Inflammatory macrophage treated with lipopolysaccharide for 4 hours (primary cell): ENCODE data around the gene KREMEN1.
A peak's percentile ranks its signal among the peaks of the same experiment; 100 is the strongest.
"Not testable (repeated sequence)": the region's sequence is repeated elsewhere in the genome, so short reads cannot be mapped to it uniquely, and the experiment has no call there.

Experiments used
- DNase-seq: peaks from one replicate; pipeline ENCODE4 v3.0.0-alpha.2; 2020

Gene KREMEN1, protein sequence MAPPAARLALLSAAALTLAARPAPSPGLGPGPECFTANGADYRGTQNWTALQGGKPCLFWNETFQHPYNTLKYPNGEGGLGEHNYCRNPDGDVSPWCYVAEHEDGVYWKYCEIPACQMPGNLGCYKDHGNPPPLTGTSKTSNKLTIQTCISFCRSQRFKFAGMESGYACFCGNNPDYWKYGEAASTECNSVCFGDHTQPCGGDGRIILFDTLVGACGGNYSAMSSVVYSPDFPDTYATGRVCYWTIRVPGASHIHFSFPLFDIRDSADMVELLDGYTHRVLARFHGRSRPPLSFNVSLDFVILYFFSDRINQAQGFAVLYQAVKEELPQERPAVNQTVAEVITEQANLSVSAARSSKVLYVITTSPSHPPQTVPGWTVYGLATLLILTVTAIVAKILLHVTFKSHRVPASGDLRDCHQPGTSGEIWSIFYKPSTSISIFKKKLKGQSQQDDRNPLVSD

DNA sequence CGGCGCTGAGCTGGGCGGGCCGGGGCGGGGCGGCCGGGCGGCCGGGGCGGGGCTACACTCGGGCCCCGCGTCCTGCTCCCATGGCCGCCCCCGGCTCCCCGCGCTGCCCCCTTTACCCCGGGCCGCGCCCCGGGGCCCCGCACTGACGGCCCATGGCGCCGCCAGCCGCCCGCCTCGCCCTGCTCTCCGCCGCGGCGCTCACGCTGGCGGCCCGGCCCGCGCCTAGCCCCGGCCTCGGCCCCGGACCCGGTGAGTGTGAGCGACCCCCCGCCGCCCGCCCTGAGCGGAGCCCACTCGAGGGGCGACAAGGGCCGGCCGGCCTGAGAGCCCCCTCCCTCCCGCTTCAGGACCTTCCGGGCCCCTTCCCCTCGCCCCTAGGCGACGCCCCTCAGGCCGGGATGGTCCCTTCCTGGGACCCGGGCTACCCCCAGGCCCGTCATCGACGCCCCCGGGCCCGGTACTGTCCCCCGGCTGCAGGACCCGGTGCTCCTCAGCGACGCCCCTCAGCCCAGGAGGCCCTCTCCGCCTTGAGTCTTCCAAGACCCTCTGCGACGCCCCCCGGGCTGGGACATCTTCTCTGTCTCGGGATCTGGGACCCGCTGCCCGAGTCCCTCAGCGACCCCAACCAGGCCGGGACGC, at the start of gene KREMEN1:
Gene KREMEN1, plus strand, starts transcription at position 57 of the 639 bp plus-strand sequence. Its CDS starts 96 bp downstream, at position 153.
- DNase-seq: no peak

DNA sequence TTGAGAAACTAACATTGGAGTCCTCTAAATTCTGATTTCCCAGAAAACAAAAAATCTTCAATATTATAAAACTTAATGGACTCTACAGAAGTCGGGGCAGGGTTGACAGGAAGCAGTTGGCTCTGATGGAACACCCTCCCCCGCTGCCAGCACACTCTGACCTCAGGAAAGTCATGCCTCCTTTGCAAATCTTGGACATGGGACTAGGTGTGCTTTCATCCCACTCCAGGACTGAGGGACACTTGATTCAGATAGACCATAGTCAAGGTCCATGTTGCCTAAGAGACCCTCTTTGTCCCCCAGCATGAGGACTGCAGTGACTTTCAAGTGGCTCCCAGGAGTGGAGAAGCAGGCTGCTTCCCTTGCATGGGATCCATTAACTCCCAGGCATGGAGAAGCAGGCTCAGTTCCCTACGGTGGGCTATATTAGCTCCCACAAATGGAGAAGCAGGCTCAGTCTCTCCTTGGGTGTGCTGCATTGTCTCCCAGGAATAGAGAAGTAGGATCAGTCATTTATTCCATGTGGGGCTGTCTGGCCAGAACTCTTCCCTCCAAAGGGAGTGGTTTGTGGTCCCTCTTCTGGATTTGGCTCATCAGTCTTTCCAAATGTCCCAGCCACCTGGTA, 49.6 kb upstream of the KREMEN1 start:
- no peak for DNase-seq

DNA sequence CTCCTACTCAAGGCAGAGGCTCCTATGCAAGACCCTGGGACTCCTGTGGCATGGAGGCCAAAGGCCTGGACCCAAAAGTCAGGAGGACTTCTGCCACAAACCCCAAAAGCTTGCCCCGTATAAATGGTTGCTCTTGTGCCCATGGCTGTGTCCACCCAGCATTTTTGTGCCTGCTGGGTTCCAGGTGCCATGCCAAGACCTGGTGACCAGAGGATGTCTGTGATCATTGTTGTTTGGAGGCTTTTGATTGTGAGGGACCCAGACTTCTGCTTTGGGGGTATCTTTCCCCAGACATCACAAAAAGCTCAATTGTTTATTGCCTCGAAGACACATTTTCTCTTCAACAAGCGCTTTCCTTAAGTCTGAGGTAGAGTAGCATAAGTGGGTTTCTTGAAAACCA, 46.3 kb upstream of the KREMEN1 start:
- no peak for DNase-seq

DNA sequence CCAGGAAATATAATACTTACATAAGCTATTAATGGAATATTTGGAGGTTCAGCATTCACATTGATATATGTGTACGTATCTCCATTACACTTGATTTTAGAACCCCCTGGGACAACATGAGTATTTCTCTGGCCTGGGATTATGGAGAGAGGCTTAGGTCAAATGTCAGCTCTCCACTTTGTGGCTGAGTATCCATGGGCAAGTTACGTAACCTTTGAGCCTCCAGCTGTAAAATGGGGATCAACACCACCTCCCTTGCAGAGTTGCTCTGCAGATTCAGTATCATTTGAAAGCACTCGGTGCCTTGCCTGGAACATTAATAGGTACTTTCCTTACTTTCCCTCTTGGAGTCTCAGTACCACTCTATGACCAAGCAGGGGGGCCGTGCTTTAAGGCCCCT, 44.4 kb upstream of the KREMEN1 start:
- DNase-seq: no peak

DNA sequence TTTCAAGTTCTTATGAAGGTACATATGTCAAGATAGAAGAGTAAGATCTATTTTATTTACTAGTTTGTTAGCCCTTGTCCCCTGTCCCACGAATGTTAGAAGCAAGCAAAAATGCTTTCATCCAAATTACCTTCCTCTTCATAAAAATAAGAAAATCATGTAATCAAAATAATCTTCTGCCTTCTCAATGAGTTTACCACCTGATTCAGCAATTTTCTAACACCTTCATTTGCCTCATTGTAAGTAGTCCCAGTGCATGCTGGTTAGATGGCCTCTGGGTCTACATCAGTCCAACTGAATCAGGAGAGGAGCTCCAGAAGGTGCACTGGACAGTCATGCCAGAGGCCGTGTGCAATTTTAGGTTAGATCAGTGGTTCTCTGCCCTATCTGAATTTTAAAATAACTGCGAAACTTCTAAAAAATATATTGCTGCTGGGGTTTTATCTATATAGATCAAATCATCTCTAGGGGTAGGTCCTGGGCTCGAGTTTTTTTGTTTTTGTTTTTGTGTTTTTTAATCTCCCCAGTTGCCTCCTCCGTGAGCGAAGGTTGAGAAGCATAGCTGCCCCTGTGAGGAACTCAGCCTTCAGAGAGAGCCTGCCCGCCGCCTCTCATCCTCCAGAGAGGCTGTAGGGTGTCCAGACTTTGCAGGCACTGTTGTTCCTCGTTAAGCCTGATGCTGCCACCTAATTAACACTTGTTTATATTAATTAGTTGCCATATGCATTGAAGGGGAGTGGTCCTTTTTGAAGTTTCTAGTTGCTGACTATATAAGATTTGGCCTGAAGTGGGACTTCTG, 43.4 kb upstream of the KREMEN1 start:
- no peak for DNase-seq

DNA sequence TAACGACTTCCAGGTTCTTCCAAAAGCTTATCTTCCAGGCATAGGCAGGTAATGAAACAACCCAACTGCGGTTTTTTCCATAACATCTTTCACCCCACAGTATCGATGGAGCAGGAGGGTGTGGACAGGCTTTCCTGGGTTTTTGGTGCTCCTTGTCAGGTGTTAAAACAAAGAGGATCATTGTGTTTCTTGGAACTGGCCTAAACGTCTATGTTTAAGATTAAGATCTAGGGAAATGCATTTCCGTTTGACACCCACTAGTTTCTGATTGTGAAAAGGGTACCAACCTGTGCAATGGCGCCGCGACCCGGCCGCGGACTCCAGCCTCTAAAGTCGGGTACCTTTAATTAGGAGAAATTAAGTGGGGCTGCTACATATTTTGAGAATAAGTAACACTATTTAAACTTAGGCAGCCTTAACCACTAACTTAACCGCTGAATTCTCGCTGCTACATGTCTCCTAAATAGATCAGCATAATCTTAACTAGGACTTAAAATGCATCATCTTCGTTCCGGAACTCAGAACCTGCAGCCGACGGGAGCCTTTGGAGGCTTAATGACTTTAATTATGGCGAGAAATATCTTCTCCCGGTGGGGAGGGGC, 42.7 kb upstream of the KREMEN1 start:
- DNase-seq: no peak

DNA sequence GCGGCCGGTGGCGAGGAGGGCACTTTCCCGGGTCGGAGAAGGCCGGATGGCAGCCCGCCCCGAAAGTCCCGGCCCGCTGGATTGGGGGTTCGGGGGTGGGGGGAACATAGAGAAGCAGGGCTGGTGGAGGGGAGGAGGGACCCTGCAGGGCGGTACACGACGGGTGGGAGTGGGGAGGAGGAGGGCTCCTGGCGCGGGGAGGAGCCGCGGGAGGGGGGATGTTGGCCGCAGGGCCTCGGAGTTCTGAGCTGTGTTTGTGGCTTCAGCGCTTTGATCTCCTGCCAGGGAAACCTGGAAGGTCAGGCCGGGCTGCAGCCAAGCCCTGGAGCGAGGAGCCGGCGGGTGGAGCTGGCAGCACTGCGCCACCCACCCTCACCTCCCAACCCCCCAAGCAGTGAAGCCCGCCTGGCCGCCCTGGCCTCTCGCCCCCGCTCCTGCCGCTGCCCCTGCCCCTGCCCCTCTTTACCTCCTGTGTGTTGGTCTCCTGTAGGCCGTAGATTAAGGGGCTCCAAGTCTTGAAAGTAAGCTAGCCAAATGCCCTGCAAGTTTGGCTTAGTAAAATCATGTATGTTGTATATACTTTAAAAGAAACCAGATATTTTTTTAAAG, 42.1 kb upstream of the KREMEN1 start:
- no peak for DNase-seq

DNA sequence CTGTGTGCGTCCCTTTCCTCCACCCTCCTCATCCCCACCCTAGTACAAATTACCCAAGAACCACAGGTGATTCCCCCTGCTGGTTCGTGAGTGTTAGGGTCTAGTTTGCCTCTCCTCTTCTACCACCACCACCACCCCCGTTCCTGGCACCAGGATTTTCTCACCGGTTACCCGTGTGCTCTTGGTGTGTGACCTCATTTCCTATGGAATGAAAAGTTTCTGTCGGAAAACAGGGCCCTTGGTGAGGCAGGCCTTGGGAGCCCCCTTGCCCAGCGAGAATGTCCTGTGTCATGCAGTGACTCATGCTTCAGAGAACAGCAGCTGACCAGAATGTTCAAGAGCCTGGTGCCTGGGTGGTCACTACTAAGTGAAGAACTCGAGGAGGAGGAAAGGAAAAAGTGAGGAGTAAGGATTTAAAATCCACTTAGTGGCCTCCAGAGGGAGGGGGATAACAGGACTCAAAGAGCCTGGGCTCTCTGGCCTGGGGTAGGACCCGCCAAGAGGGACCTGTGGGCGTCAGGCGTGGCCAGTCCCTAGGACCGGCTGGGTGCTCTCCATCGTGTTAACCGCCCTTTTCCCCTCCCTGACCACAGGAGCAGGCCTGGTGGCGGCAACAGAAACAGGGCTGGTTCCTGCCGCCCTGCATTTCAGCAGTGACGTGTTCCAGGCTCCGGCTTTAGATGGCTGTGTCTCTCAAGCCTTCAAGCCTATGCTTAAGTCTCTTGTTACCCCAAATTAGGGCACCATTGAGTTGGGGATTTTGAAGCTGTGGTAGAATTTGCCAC, 41.4 kb upstream of the KREMEN1 start:
- peak; percentile 35 for DNase-seq

DNA sequence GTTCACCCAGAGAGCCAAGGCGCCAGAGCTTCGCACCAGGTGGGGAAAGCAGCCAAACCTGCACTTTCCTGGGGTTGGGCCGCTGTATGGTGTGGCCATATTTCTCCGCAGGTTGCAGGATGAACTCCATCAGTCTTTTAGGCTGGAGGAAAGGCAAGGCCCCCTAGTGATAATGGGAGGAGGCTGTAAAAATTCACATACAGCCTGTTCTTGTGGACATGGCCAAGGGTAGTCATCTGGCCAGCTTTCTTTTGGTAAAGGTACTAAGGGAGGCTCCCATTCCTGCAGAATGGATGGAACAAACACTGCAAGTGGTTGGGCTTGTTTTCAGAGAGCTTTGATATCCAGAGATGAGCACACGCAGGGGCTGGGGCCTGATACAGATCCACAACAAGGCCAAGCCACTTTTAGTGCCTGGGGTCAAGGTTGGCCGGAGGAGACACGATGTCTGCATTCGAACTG, 40.8 kb upstream of the KREMEN1 start:
- DNase-seq: no peak

DNA sequence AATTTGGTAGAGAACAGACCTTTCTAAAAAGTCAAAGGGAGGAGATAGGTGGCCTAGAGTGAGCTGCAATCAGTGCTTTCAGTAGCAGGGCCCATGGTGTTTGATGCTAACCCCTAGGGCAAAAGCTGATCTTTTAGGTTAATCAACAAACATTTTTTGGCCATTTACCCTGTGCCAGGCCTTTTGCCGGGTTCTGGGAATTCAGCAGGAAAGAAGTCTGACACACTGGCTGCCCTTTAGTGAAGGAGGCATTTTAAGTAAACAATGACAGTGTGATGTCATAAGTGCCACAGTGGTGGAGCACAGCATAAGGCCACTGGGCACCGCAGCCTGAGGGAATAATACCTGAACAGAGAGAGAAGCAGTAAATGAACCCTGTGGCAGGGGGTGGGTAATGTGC, 40.3 kb upstream of the KREMEN1 start:
- no peak for DNase-seq

DNA sequence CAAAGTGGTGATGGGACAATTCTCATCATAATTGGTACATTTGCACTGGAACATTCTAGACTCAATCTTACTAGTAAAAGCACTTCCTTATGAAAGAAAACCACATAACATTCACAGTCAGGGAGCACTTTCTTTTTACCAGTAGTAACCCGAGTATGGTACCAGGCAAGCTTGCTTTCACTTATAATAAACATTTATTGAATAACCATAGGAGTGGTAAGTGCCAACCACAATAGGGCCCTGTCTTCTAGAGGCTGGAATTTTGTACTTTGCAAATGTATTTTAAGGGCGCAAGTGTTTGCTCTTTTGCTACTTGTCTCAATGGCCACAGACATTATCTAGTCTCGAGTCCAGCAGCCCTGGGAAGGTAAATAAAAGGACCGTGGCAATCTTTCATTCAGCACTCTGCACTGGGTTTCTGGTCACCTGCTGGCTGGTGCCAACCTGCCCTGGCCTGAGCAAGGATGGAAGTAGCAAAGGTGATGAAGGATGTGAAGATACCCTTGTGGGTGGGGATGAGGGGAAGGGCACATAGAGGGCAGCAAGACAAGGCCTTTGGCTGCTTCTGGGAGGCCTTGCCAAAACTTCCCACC, 35.4 kb upstream of the KREMEN1 start:
- no peak for DNase-seq

DNA sequence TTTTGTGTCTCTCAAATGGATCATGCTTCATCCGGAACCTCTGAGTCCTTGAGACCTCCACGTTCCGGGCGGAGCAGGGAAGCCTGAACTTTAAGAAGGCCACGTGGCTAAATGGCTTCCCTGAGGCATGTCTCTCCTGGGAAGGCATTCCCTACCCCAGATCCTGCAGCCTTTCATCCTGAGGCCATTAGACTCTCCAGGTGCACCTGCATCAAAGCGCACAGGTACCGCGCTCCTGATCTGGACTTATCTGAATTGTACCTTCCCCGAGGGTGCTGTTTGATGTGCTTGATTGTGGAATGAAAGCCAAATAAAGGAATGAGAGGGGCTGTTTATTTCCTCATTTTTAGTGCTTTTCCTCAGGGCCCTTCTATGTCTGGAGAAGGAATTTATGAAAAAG, 33.7 kb upstream of the KREMEN1 start:
- no peak for DNase-seq

DNA sequence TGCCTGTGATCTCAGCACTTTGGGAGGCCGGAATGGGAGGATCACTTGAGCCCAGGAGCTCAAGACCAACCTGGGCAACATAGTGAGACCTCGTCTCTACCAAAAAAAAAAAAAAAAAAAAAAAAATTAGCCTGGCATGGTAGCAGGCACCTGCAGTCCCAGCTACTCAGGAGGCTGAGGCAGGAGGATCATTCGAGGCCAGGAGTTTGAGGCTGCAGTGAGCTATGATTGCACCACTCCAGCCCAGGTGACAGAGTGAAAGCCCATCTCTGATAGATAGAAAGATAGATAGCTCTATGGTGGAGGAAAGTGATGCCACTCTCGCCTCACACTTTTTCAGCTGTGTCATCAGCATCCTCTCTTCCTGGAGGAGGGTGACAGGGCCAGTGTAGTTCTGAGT, 33.2 kb upstream of the KREMEN1 start:
- DNase-seq: not testable (repeated sequence)

DNA sequence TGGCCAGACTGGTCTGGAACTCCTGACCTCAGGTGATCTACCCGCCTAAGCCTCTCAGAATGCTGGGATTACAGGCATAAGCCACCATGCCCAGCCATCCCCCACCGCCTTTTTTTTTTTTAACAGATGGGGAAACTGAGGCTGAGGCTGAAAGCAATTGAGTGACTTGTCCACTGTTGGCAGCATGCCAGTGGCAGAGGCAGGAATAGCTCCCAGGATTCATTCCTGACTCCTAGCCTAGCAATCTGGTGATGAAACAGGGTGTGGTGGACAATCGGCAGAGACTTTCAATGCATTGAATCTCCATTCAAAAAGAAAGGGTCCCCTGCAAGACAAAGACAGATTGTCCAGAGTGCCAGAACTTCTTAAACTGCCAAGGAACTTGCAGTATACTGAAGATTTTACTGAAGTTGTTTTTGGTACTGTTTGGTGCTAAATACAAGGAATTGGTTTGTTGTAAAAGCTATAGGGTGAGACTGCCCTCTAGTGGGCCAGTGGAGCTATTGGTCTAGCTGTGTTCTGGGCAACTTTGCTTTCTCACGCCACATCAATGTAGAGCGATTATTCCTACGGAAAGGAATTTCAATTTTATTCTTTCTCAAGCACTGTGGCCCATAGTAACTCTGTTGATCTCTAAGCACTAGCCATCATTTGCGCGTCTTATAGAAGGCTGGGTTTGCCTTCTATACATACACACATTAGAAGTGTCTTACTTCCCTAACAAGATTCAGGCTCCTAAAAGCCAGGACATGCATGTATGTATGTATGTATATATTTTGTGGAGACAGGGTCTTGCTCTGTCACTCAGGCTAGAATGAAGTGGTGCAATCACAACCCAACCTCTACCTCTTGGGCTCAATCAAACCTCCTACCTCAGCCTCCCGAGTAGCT, 32.2 kb upstream of the KREMEN1 start:
- DNase-seq: peak; percentile 67

DNA sequence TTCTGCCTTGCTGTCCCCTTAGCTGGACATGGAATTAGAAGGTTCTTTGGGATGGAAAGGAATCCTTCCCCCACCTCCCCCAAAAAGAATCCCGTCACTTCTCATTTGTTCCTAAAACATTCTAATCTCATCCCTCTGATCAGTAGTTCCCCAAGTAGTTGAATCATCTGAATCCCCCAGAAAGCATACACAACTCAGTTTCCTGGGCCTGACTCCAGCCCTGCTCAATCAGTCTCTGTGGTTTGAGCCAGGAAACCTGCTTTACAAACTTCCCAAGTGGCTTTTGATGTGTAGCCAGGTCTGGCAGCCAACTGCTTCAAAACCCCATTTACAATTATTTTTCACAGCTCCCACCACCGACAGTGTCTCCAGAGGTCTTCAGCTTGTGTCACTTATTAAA, 31.4 kb upstream of the KREMEN1 start:
- DNase-seq: no peak

DNA sequence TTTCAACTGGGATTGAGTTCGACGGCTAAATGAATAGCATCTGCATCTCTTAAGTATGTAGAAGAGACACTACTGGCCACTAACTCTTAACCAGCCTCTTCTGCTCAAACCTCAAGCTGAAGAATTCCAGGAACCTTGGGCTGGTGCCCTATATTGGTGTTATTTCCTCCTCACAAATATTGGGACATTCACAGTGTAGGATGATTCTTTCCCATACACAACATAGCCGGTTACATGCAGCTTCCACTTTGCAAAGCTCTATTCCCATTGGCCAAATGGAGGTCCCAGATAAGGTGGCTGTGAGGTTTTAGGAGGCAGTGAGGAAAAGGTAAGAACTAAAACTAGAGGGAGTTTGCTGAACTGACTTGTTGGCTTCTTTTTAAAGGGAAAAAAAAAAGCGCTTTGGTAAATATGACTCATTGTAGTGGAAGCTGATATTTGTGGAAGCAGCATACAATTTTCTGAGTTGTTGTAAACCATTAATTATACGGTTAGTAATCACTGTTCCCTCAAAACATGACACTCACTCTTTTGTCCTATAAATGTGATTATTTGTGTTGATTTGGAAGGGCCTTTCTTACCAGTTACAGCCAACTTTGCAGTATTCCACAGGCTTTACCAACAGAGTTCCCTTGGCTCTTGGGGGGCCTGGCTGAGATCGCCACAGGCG, 28.8 kb upstream of the KREMEN1 start:
- no peak for DNase-seq

DNA sequence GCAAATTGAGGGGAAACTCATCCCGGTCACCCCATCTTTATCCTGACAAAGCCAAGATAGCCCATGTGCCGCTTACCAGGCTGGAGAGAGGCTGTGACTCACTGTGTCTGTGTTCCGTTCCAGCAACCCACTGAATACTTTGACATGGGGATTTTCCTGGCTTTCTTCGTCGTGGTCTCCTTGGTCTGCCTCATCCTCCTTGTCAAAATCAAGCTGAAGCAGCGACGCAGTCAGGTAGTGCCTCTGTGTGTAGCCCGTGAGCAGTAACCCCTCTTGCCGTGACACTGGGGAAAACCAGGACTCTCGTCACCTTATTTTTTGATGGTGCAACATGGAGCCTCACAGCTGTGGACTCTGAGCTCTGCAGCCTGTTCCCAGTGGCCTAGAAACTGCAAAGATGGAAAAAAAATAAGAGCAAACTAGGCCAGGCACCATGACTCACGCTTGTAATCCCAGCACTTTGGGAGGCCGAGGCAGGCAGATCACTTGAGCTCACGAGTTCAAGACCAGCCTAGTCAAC, 28.1 kb upstream of the KREMEN1 start:
- DNase-seq: no peak

DNA sequence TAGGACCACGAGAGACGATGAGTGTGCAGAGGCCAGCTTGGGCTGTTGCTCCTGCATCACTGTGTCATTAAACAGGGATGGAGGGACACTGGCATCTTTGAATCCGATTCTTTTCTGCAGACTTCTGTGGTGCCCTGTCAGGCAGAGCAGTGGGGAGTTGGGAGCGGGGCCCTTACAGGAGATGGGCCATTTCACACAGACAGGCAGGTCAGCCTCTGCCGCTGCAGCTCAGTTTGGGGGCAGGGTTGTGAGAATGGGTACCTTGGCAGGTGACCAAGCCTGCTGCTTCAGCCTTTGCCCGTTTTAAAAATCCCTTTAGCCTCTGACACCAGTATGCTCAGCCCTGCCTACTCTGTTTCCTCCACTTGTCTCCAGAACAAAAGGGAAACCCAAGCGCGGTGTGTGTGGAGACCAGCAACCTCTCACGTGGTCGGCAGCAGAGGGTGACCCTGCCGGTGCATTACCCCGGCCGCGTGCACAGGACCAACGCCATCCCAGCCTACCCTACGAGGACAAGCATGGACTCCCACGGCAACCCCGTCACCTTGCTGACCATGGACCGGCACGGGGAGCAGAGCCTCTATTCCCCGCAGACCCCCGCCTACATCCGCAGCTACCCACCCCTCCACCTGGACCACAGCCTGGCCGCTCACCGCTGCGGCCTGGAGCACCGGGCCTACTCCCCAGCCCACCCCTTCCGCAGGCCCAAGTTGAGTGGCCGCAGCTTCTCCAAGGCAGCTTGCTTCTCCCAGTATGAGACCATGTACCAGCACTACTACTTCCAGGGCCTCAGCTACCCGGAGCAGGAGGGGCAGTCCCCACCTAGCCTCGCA, 23.8 kb upstream of the KREMEN1 start:
- no peak for DNase-seq
